ENCODE data around the gene TTF2. TPM values are rescaled to one million over a fixed set of nuclear protein-coding genes. Genes with fewer than 3 reads are reported as not detected.

TTF2 gene
- total RNA-seq, 4 donors from 2014 or later = 9.7 to 15.2 (median 12.2) TPM

DNA sequence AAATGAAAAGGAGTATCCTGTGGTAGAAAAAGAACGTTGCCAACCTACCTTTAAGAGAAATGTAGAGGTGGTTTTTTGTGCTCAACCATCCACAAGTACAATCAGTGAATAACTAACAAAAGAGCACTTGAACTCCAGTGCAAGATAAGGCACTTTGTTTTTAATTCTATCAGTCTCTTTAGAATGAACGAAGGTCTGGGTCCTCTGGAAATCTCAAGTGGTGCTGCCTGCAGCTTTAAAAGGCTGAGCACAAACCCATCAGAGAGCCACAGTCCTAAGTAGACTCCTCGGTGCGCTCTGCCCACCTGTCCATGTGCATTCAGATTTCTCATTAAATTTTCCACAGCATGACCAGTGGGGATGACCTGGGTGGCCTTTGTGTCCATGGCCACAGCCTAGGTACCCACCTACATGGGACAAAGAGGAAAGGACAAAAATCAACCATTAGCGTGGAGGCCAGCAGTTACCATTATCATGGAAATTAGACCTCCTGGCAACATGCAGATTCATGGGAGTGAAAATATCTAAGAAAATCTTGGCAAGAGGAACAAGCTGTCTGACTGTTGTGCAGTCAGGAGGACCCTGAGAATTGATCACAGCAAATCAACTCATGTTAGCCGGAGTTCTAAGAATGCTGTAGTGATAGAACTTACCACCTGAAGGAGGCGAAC is 52.1 kb downstream of the TTF2 start:
- ATAC-seq = no peak

DNA sequence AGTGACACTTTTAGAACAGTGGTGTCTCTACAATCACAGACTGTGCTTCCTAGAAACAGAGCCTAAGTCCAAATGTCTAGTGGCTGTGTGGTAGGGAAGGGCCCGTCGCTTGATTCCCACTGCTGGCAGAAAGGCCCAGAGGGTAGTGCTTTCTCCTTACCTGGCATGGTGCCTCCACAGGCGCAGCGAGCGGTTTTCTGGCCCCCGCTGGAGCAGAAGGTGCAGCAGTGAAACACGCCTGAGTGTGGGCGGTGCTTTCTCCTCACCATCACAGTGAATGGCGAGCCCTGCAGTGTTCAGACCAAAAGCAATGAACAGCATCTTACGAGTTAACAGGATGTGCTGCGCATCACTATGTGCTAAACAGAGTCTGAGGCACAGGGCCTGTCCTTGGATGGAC is 53.1 kb downstream of the TTF2 start:
- H3K9me3 ChIP-seq = no peaks in the 10 kb centered on the region
- no peak for ATAC-seq
- intact Hi-C loops (cut with DNase I; ENCODE audit: low total_unique reads) = no loop called here
- no peak for DNase-seq
- in situ Hi-C loops (cut with MboI; ENCODE audit: low sequenced_read_pairs in 4 of 4) = no loop called here
- no peaks in the 10 kb centered on the region for H3K27me3 ChIP-seq
- no peak overlapping the region for H3K27ac ChIP-seq
- H3K4me3 ChIP-seq = no peak overlapping the region
- H3K36me3 ChIP-seq = peaks cover 0 to 39% of the 10 kb centered on the region in 2 donors
- TF ChIP-seq, protein P1, sequence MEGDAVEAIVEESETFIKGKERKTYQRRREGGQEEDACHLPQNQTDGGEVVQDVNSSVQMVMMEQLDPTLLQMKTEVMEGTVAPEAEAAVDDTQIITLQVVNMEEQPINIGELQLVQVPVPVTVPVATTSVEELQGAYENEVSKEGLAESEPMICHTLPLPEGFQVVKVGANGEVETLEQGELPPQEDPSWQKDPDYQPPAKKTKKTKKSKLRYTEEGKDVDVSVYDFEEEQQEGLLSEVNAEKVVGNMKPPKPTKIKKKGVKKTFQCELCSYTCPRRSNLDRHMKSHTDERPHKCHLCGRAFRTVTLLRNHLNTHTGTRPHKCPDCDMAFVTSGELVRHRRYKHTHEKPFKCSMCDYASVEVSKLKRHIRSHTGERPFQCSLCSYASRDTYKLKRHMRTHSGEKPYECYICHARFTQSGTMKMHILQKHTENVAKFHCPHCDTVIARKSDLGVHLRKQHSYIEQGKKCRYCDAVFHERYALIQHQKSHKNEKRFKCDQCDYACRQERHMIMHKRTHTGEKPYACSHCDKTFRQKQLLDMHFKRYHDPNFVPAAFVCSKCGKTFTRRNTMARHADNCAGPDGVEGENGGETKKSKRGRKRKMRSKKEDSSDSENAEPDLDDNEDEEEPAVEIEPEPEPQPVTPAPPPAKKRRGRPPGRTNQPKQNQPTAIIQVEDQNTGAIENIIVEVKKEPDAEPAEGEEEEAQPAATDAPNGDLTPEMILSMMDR (IDR thresholded peaks at IDR 0.05 in 4 of 5, conservative IDR thresholded peaks at IDR 0.05 in 1 of 5) = no peak
- no peak for TF ChIP-seq POLR2A (IDR thresholded peaks at IDR 0.05)
- H3K4me1 ChIP-seq = peaks cover 16 to 27% of the 10 kb centered on the region in 2 donors

More for the DNA sequence above, 52.1 kb downstream of the TTF2 start:
- Histone ChIP-seq H3K4me3 (no peak overlapping the region), H3K27me3 (no peaks in the 10 kb centered on the region), H3K4me1 (peaks cover 6 to 16% of the 10 kb centered on the region in 2 donors), H3K27ac (no peak overlapping the region), H3K36me3 (peaks cover 0 to 39% of the 10 kb centered on the region in 2 donors), H3K9me3 (no peaks in the 10 kb centered on the region)
- intact Hi-C loops (cut with DNase I; ENCODE audit: low total_unique reads) = no loop called here
- in situ Hi-C loops (cut with MboI; ENCODE audit: low sequenced_read_pairs in 4 of 4) = no loop called here
- TF ChIP-seq POLR2A (IDR thresholded peaks at IDR 0.05) = no peak
- TF ChIP-seq, protein P1 (IDR thresholded peaks at IDR 0.05 in 4 of 5, conservative IDR thresholded peaks at IDR 0.05 in 1 of 5) = no peak
- DNase-seq = no peak

DNA sequence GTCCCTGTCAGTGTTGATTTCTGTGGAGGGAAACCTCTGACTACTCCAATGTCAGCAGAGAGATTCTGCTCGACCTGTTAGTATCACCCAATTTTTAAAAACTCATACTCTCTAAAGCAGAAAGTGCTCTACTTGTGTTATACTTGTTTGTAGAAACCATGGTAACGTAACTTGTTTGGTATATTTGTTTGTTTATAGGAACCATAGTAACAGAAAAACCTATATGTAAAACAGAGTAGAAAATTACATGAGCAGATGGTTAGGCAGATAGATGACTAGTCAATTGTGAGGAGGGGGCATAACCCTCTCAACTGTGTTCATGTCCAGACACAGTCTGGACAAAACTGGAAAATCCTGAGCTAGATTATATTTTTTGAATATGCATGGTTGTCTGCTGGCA is 54.8 kb downstream of the TTF2 start:
- peaks cover 0 to 39% of the 10 kb centered on the region in 2 donors for H3K36me3 ChIP-seq

DNA sequence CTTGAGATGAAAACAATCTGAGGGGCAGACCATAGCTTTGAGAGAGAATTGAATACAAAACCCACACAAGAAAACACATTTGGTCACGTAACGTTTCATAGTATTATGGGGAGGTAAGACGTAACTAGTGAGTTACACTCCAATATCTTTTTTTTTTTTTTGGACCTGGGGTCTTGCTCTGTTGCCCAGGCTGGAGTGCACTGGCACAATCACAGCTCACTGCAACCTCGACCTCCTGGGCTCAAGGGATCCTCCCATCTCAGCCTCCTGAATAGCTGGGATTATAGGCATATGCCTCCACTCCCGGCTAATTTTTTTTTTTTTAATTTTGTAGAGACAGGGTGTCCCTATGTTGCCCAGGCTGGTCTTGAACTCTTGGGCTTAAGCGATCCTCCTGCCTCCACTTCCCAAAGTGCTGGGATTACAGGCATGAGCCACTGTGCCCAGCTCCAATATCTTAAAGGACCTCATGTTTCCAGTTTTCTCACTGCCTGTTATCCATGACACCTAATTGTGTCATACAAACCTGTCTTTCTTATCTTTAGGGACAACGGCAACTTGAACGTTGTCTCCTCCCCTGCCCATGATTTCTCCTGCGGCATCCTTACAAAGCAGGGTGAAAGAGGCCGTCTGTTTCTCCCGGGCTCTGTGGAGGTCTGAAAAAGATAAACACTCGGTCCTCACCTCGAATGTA is 56.1 kb downstream of the TTF2 start:
- Histone ChIP-seq H3K4me3 (no peak overlapping the region), H3K36me3 (peaks cover 0 to 39% of the 10 kb centered on the region in 2 donors), H3K4me1 (peaks cover 43 to 57% of the 10 kb centered on the region in 2 donors), H3K27me3 (no peaks in the 10 kb centered on the region), H3K9me3 (no peaks in the 10 kb centered on the region), H3K27ac (peak overlapping the region; percentile 87 to 97 (median 92))
- in situ Hi-C loops (cut with MboI; ENCODE audit: low sequenced_read_pairs in 4 of 4) (no loop called here), intact Hi-C loops (cut with DNase I; ENCODE audit: low total_unique reads) (no loop called here)
- no peak for ATAC-seq
- no peak for DNase-seq
- TF ChIP-seq, protein P1 (IDR thresholded peaks at IDR 0.05 in 4 of 5, conservative IDR thresholded peaks at IDR 0.05 in 1 of 5) = no peak
- TF ChIP-seq POLR2A (IDR thresholded peaks at IDR 0.05) = no peak

More for the DNA sequence above, 54.8 kb downstream of the TTF2 start:
- Histone ChIP-seq H3K4me1 (peaks cover 33 to 43% of the 10 kb centered on the region in 2 donors), H3K4me3 (no peak overlapping the region), H3K27me3 (no peaks in the 10 kb centered on the region), H3K27ac (no peak overlapping the region), H3K9me3 (no peaks in the 10 kb centered on the region)
- intact Hi-C loops (cut with DNase I; ENCODE audit: low total_unique reads) (no loop called here), in situ Hi-C loops (cut with MboI; ENCODE audit: low sequenced_read_pairs in 4 of 4) (no loop called here)
- ATAC-seq = no peak
- no peak for DNase-seq
- TF ChIP-seq POLR2A (IDR thresholded peaks at IDR 0.05) = no peak
- TF ChIP-seq, protein P1 (IDR thresholded peaks at IDR 0.05 in 4 of 5, conservative IDR thresholded peaks at IDR 0.05 in 1 of 5) = no peak
